Suprapubic skin (tissue), 4 donors: ENCODE results near the gene B4GAT1. TPM values are rescaled to one million over a fixed set of nuclear protein-coding genes. Genes with fewer than 3 reads are reported as not detected.
A peak's percentile ranks its signal among the peaks of the same experiment; 100 is the strongest.

Experiments used
- DNase-seq, 2 donors: peaks; one replicate each; pipeline ENCODE4 v3.0.0-alpha.2; 2019; ENCODE audit warnings: low spot score in 2 of 2
- H3K27ac ChIP-seq: fragments of 200-600 bp; sonication (generic); one replicate; pipeline ENCODE4 v1.5.1; 2019
- H3K27me3 ChIP-seq: fragments of 200-600 bp; sonication (generic); one replicate; pipeline ENCODE4 v1.5.1; 2019
- H3K36me3 ChIP-seq: fragments of 200-600 bp; sonication (generic); one replicate; pipeline ENCODE4 v1.5.1; 2019
- H3K4me1 ChIP-seq: fragments of 200-600 bp; sonication (generic); one replicate; pipeline ENCODE4 v1.5.1; 2019
- H3K4me3 ChIP-seq: fragments of 200-600 bp; sonication (generic); one replicate; pipeline ENCODE4 v1.5.1; 2019; ENCODE audit warnings: mild to moderate bottlenecking
- H3K9me3 ChIP-seq: fragments of 200-600 bp; sonication (generic); one replicate; pipeline ENCODE4 v1.5.1; 2019
- EP300 ChIP-seq: sonication (generic); formaldehyde crosslinking; IDR thresholded peaks from one replicate; pipeline ENCODE4 v1.6.1; 2017; ENCODE audit warnings: antibody characterized with exemption
- POLR2A ChIP-seq, 2 donors: fragments of 450-650 bp; IDR thresholded peaks; one replicate each; pipeline ENCODE4 v1.6.1; 2017; ENCODE audit warnings: antibody characterized with exemption in 2 of 2, mild to moderate bottlenecking in 2 of 2, moderate library complexity in 2 of 2
- POLR2AphosphoS5 ChIP-seq, 3 donors: sonication (generic); formaldehyde crosslinking; IDR thresholded peaks; one replicate each; pipeline ENCODE4 v1.6.1; 2017; ENCODE audit warnings: antibody characterized with exemption in 3 of 3
- WGBS: methylation state at CpG from one replicate; pipeline ENCODE4 v1.1.5; 2018; 5-methylcytosine and 5-hydroxymethylcytosine counted together
- total RNA-seq, 4 donors: library from RNA; depleted of rRNA; stranded (reverse); fragments of >200 nt; gene quantifications; one replicate each; pipeline ENCODE4 v1.1.0, GENCODE V29; 2016
- TF ChIP-seq, protein P1 (sequence below), 2 donors: fragments of 200-600 bp in 1 of 2; fragments of 450-650 bp in 1 of 2; sonication (generic) in 1 of 2; IDR thresholded peaks; one replicate each; pipeline ENCODE4 v1.5.1; 2016 to 2019; ENCODE audit warnings: antibody characterized with exemption in 2 of 2, mild to moderate bottlenecking in 1 of 2, moderate library complexity in 1 of 2

B4GAT1 gene
- total RNA-seq, 4 donors from 2014 or later: 14.4 to 31.9 (median 20.6) TPM

DNA sequence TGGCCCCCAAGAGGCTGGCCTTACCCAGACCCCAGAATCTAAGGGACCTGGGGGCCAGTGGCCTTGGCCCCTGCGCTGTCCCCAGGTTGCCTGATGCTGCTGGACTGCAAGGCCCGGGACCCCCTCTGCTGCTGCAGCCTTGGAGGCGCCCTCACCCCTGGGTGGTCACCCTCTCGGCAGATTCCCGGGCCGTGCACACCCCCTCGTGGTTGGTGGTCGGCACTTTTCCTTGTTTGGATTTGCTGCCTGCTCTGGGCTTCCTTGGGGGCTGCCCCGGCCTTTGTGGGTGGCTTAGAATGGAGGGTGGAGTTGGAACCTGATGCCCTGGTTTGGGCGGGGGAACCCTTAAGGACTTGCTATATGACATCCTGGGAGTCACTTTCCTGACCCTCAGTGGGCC, 16.5 kb downstream of the B4GAT1 start:
- no peaks in the 10 kb centered on the region for H3K9me3 ChIP-seq
- H3K4me1 ChIP-seq: peaks cover 58% of the 10 kb centered on the region
- no peaks in the 10 kb centered on the region for H3K27me3 ChIP-seq
- H3K27ac ChIP-seq: no peak overlapping the region
- WGBS: 63% methylated on average over 7 of the region's 10 CpGs
- no peak for DNase-seq
- peaks cover 26% of the 10 kb centered on the region for H3K36me3 ChIP-seq
- TF ChIP-seq, protein P1, sequence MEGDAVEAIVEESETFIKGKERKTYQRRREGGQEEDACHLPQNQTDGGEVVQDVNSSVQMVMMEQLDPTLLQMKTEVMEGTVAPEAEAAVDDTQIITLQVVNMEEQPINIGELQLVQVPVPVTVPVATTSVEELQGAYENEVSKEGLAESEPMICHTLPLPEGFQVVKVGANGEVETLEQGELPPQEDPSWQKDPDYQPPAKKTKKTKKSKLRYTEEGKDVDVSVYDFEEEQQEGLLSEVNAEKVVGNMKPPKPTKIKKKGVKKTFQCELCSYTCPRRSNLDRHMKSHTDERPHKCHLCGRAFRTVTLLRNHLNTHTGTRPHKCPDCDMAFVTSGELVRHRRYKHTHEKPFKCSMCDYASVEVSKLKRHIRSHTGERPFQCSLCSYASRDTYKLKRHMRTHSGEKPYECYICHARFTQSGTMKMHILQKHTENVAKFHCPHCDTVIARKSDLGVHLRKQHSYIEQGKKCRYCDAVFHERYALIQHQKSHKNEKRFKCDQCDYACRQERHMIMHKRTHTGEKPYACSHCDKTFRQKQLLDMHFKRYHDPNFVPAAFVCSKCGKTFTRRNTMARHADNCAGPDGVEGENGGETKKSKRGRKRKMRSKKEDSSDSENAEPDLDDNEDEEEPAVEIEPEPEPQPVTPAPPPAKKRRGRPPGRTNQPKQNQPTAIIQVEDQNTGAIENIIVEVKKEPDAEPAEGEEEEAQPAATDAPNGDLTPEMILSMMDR (IDR thresholded peaks at IDR 0.05): no peak
- TF ChIP-seq POLR2AphosphoS5 (IDR thresholded peaks at IDR 0.05): no peak
- no peak overlapping the region for H3K4me3 ChIP-seq

DNA sequence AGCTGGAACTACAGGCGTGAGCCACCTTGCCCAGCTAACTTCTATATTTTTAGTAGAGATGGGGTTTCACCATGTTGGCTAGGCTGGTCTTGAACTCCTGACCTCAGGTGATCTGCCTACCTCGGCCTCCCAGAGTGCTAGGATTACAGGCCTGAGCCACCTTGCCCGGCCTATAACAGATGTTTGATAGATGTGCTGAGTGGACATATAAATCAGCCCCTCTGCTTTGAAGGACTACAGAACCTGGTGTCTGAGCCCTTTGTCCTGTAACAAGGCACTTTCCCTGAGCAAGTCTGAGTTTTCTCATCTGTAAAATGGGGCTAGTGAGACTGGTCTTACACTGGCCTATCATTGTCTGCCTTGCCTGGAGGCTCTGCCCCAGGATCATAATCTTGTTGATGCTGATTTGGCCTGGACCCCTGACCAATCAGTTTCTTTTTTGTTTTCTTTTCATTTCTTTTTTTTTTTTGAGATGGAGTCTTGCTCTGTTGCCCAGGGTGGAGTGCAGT, 18.2 kb downstream of the B4GAT1 start:
- Histone ChIP-seq H3K4me3 (no peak overlapping the region), H3K27ac (no peak overlapping the region), H3K27me3 (no peaks in the 10 kb centered on the region), H3K36me3 (peaks cover 26% of the 10 kb centered on the region), H3K9me3 (no peaks in the 10 kb centered on the region), H3K4me1 (peaks cover 58% of the 10 kb centered on the region)
- DNase-seq: no peak
- no peak for TF ChIP-seq POLR2AphosphoS5 (IDR thresholded peaks at IDR 0.05)
- TF ChIP-seq, protein P1 (IDR thresholded peaks at IDR 0.05): no peak
- TF ChIP-seq POLR2A (IDR thresholded peaks at IDR 0.05): no peak
- no peak for TF ChIP-seq EP300
- WGBS: 86% methylated on average over 3 of the region's 3 CpGs

DNA sequence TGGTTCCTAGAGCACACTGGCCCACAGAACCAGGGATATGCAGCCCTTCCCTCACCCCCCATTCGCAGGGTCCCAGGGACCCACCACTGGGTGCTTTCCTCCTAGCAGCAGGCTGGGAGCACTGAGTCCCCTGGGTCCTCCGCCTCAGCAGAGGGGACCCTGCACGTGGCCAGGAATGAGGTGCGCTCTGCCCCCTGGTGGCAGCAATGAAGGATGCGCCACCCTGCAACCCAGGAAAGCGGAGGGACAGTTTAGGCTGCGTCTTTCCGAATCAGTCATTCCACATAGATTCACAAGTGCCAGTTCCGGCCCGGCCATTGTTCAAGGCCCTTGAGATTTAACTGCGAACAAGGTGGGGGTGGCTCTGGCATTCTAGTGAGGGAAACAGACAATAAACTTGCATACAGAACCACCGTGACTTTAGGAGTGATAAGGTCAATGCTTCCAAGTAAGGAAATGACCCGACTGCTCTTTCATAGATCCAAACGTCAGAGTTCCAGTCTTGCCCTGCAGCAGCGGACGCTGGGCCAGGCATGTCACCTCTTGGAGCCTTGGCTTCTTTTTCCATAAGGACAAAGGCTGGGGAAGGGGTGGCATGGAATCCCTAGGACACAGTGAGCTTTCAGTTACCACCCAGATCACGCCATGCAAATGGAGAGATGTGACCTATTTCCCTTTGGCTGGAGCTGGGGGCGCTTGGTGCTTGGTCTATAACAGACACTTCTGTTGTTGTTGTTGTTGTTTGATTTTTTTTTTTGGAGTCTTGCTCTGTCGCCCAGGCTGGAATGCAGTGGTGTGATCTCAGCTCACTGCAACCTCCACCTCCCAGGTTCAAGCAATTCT, 18.9 kb downstream of the B4GAT1 start:
- TF ChIP-seq, protein P1 (IDR thresholded peaks at IDR 0.05): peak; percentile 92 to 97
- TF ChIP-seq EP300 (no peak), POLR2A (IDR thresholded peaks at IDR 0.05) (no peak), POLR2AphosphoS5 (IDR thresholded peaks at IDR 0.05) (peak in 2 of 3 donors; percentile 11 to 21)
- Histone ChIP-seq H3K4me1 (peaks cover 54% of the 10 kb centered on the region), H3K4me3 (peak overlapping the region; percentile 12), H3K9me3 (no peaks in the 10 kb centered on the region), H3K27ac (peak overlapping the region; percentile 74), H3K36me3 (peaks cover 21% of the 10 kb centered on the region), H3K27me3 (no peaks in the 10 kb centered on the region)
- peak; percentile 89 to 92 for DNase-seq
- WGBS: 6% methylated on average over 16 of the region's 19 CpGs

DNA sequence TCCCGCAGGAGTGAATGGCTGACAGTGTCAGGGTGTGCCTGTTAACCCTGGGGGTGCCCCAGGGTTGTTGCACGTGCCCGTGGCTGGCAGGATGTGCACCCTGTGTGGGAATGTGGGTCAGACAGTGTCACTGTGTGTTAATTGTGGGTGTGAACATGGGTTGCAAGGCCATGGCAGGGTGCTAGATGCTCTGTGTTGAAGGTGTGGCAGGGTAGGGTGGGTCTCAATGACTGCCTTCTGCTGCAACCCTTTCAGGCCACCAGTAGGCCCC, 19.5 kb downstream of the B4GAT1 start:
- WGBS: 0% methylated on average over 1 of the region's 3 CpGs
- H3K9me3 ChIP-seq: no peaks in the 10 kb centered on the region
- peaks cover 16% of the 10 kb centered on the region for H3K36me3 ChIP-seq
- peaks cover 51% of the 10 kb centered on the region for H3K4me1 ChIP-seq
- TF ChIP-seq POLR2AphosphoS5 (IDR thresholded peaks at IDR 0.05) (peak in 1 of 3 donors; percentile 36), EP300 (no peak)
- peak in 1 of 2 donors; percentile 67 for DNase-seq
- peak overlapping the region; percentile 74 for H3K27ac ChIP-seq
- no peak overlapping the region for H3K4me3 ChIP-seq
- H3K27me3 ChIP-seq: no peaks in the 10 kb centered on the region

DNA sequence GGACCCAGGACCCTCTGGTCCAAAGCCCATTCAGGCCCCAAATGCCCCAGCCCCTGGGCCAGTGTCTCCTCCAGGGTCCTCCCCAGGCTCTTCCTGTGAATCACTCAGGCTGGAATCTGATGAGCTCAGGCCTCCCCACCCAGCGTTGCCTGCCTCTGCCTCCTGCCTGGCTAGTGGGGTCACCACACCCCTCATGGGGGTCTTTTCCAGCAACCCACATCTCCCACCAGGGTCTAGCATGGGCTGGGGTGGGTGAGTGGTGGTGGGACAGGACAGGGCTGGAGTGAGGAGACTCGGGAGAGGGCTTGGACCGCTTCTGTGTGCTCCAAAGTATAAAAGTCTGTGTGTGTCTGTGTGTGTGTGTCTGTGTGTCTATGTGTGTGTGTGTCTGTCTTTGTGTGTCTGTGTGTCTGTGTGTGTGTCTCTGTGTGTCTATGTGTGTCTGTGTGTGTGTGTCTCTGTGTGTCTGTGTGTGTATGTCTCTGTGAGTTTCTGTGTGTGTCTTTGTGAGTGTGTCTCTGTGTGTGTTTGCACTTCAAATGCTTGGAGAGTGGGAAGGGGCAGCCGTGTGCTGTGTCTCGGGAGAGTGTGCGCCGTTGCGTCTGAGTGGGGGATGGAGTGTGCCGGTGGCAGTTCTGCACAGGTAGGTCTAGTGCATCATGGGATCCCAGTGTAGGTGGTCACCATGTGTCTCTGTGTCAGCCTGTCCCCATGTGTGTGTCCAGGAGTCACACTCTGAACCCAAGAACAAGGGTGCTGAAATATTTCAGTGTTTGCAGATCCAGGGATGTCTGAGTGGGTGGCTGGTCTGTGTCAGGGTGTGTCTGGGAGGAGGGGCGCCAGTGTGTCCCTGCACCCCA, 20.0 kb downstream of the B4GAT1 start:
- no peaks in the 10 kb centered on the region for H3K9me3 ChIP-seq
- H3K4me1 ChIP-seq: peaks cover 53% of the 10 kb centered on the region
- H3K36me3 ChIP-seq: peaks cover 10% of the 10 kb centered on the region
- H3K27ac ChIP-seq: peak overlapping the region; percentile 74
- TF ChIP-seq EP300 (no peak), POLR2A (IDR thresholded peaks at IDR 0.05) (no peak), POLR2AphosphoS5 (IDR thresholded peaks at IDR 0.05) (no peak)
- TF ChIP-seq, protein P1 (IDR thresholded peaks at IDR 0.05): no peak
- 70% methylated on average over 10 of the region's 10 CpGs for WGBS
- H3K4me3 ChIP-seq: no peak overlapping the region
- H3K27me3 ChIP-seq: no peaks in the 10 kb centered on the region
- DNase-seq: peak in 1 of 2 donors; percentile 73
